ENCODE data around the gene CPT1C. TPM values are rescaled to one million over a fixed set of nuclear protein-coding genes. Genes with fewer than 3 reads are reported as not detected.

The CPT1C gene
- 3.1 TPM for total RNA-seq

- DNase-seq (ENCODE audit: low spot score) = peak; percentile 81
Observed at GRCh38 chr19:49690656-49691242, at the start of gene CPT1C. TSS of gene CPT1C (plus strand) at chr19:49691116. CDS start at chr19:49692253, 1,137 bp downstream.

GRCh38 chr19:49641688-49642491 lies 49.0 kb upstream of the CPT1C start, which contains the start of gene SCAF1:
TSS of gene SCAF1 (plus strand) at chr19:49642209. CDS start at chr19:49645027, 2,818 bp downstream.
- peak; percentile 99 for DNase-seq (ENCODE audit: low spot score)

- no peak for DNase-seq (ENCODE audit: low spot score)
Observed at GRCh38 chr19:49642492-49643035, 48.4 kb upstream of the CPT1C start.

- DNase-seq (ENCODE audit: low spot score) = no peak
Observed at GRCh38 chr19:49643466-49643865, 47.5 kb upstream of the CPT1C start.

- no peak for DNase-seq (ENCODE audit: low spot score)
Observed at GRCh38 chr19:49645592-49645991, 45.3 kb upstream of the CPT1C start.

GRCh38 chr19:49645995-49646394 lies 44.9 kb upstream of the CPT1C start:
- DNase-seq (ENCODE audit: low spot score) = no peak

- no peak for DNase-seq (ENCODE audit: low spot score)
Observed at GRCh38 chr19:49646586-49646985, 44.3 kb upstream of the CPT1C start.

GRCh38 chr19:49651029-49651819 lies 39.7 kb upstream of the CPT1C start:
- DNase-seq (ENCODE audit: low spot score) = no peak

- no peak for DNase-seq (ENCODE audit: low spot score)
Observed at GRCh38 chr19:49651820-49652550, 38.9 kb upstream of the CPT1C start.

GRCh38 chr19:49652551-49653465 lies 38.1 kb upstream of the CPT1C start:
- no peak for DNase-seq (ENCODE audit: low spot score)

- no peak for DNase-seq (ENCODE audit: low spot score)
Observed at GRCh38 chr19:49653466-49653806, 37.5 kb upstream of the CPT1C start.

GRCh38 chr19:49654581-49654980 lies 36.3 kb upstream of the CPT1C start:
- no peak for DNase-seq (ENCODE audit: low spot score)

- no peak for DNase-seq (ENCODE audit: low spot score)
Observed at GRCh38 chr19:49655570-49656455, 35.1 kb upstream of the CPT1C start.

GRCh38 chr19:49656456-49657109 lies 34.3 kb upstream of the CPT1C start:
- no peak for DNase-seq (ENCODE audit: low spot score)

- DNase-seq (ENCODE audit: low spot score) = no peak
Observed at GRCh38 chr19:49657493-49658138, 33.3 kb upstream of the CPT1C start.

GRCh38 chr19:49658139-49658517 lies 32.8 kb upstream of the CPT1C start:
- no peak for DNase-seq (ENCODE audit: low spot score)

GRCh38 chr19:49658566-49659442 lies 32.1 kb upstream of the CPT1C start:
- no peak for DNase-seq (ENCODE audit: low spot score)

Data from ureter (tissue), 1 donor.